ENCODE results near the gene CTNND2.

- TF ChIP-seq POLR2A (IDR thresholded peaks at IDR 0.05) (no peak), POLR2AphosphoS5 (IDR thresholded peaks at IDR 0.05) (no peak)
These were observed 483.3 kb downstream of the CTNND2 start for GRCh38 chr5:11420969-11421368.
